CD4-positive, alpha-beta memory T cell (primary cell): ENCODE data around the gene SLC35E1. TPM values are rescaled to one million over a fixed set of nuclear protein-coding genes. Genes with fewer than 3 reads are reported as not detected.

Source experiments
- CTCF ChIA-PET: fragments of 350-600 bp; sonication (Branson Sonifier 250); formaldehyde crosslinking; loops from one replicate; lab custom pipeline; 2021; ENCODE audit warnings: inconsistent platforms; ENCODE audit not compliant: partially characterized antibody; lab: Charles Lee
- POLR2A ChIA-PET: fragments of 350-600 bp; sonication (Branson Sonifier 250); formaldehyde crosslinking; loops from one replicate; lab custom pipeline; 2021; ENCODE audit not compliant: partially characterized antibody; lab: Charles Lee
- DNase-seq, 5 donors: peaks; one replicate each; pipeline versions ENCODE4 v3.0.0 to v3.0.0-alpha.2; 2020 to 2022; ENCODE audit warnings: mixed read lengths in 1 of 5
- H3K27ac ChIP-seq: one replicate; pipeline ENCODE4 v1.7.0; 2013; ENCODE audit warnings: low read depth, low read length
- H3K27me3 ChIP-seq: 2 replicates; pipeline ENCODE4 v1.7.0; 2013; ENCODE audit warnings: mild to moderate bottlenecking, low read length, moderate library complexity; ENCODE audit not compliant: insufficient read depth
- H3K36me3 ChIP-seq: 2 replicates; pipeline ENCODE4 v1.7.0; 2013; ENCODE audit warnings: mild to moderate bottlenecking, low read length, moderate library complexity; ENCODE audit not compliant: insufficient read depth
- H3K4me1 ChIP-seq: 2 replicates; pipeline ENCODE4 v1.7.0; 2013; ENCODE audit warnings: mild to moderate bottlenecking, low read length, moderate library complexity; ENCODE audit not compliant: insufficient read depth
- H3K4me3 ChIP-seq, 2 donors: one replicate each; pipeline ENCODE4 v1.7.0; 2013; ENCODE audit warnings: low read length in 2 of 2, mild to moderate bottlenecking in 1 of 2
- H3K9me3 ChIP-seq, 2 donors: one replicate each; pipeline ENCODE4 v1.7.0; 2013; ENCODE audit warnings: low read length in 2 of 2, control low read depth in 1 of 2; ENCODE audit not compliant: control insufficient read depth in 1 of 2
- H3K27ac Mint-ChIP-seq, 7 donors: one replicate each; pipeline ENCODE4 v1.8.0; 2020 to 2021; ENCODE audit warnings: mixed read lengths in 7 of 7, mild to moderate bottlenecking in 6 of 7, inconsistent platforms in 3 of 7, moderate library complexity in 3 of 7
- H3K27me3 Mint-ChIP-seq, 2 donors: one replicate each; pipeline ENCODE4 v1.8.0; 2020 to 2021; ENCODE audit warnings: mixed read lengths in 2 of 2
- H3K36me3 Mint-ChIP-seq, 2 donors: one replicate each; pipeline ENCODE4 v1.8.0; 2020 to 2021; ENCODE audit warnings: mixed read lengths in 2 of 2, inconsistent platforms in 1 of 2, mild to moderate bottlenecking in 1 of 2
- H3K4me1 Mint-ChIP-seq, 4 donors: one replicate each; pipeline ENCODE4 v1.8.0; 2020 to 2021; ENCODE audit warnings: mixed read lengths in 4 of 4, mild to moderate bottlenecking in 1 of 4
- H3K4me3 Mint-ChIP-seq, 8 donors: one replicate each; pipeline ENCODE4 v1.8.0; 2020 to 2021; ENCODE audit warnings: mixed read lengths in 8 of 8, mild to moderate bottlenecking in 7 of 8, moderate library complexity in 6 of 8, inconsistent platforms in 3 of 8
- H3K9me3 Mint-ChIP-seq, 8 donors: one replicate each; pipeline ENCODE4 v1.8.0; 2020 to 2021; ENCODE audit warnings: mixed read lengths in 8 of 8, mild to moderate bottlenecking in 5 of 8, inconsistent platforms in 3 of 8, moderate library complexity in 1 of 8
- intact Hi-C: fragments of 100-400 bp; cut with micrococcal nuclease; formaldehyde crosslinking; loops from one replicate; pipeline ENCODE4 v1.15.1; 2023
- polyA plus RNA-seq, 2 donors: library from polyadenylated mRNA; unstranded; fragments of 300-500 nt; fragmentation: Illumina TruSeq; gene quantifications; one replicate each; pipeline ENCODE4 v1.2.3, GENCODE V29; 2021
- total RNA-seq, 2 experiments: library from RNA; stranded (reverse); gene quantifications; one replicate each; pipeline ENCODE4 v1.2.3, GENCODE V29; 2021

SLC35E1 gene
- total and polyA plus RNA-seq, 4 experiments from 2014 or later, result 15.3 to 38.8 (median 35.3) TPM

GRCh38 chr19:16576690-16577530, 4.7 kb upstream of the SLC35E1 start:
- H3K4me3 ChIP-seq, result no peak overlapping the region
- peaks cover 41% of the 10 kb centered on the region for H3K4me1 ChIP-seq
- H3K4me3 Mint-ChIP-seq, result no peak overlapping the region
- peaks cover 29% of the 10 kb centered on the region for H3K36me3 ChIP-seq
- CTCF ChIA-PET, result interaction anchor here (1.1 kb wide), 1 partner anchor 11 kb away, joined by 3 read pairs; no protein-coding TSS in a partner anchor
- H3K9me3 ChIP-seq, result no peaks in the 10 kb centered on the region
- H3K27me3 ChIP-seq, result no peaks in the 10 kb centered on the region
- intact Hi-C loops, result no loop called here
- no peak for DNase-seq
- peaks cover 34 to 63% (median 50%) of the 10 kb centered on the region in 4 donors for H3K4me1 Mint-ChIP-seq
- H3K27me3 Mint-ChIP-seq, result no peaks in the 10 kb centered on the region
- H3K27ac Mint-ChIP-seq, result peak overlapping the region in 2 of 7 donors; percentile 33 to 77
- H3K9me3 Mint-ChIP-seq, result peaks cover 0 to 3% (median 0%) of the 10 kb centered on the region in 8 donors
- peaks cover 22 to 52% of the 10 kb centered on the region in 2 donors for H3K36me3 Mint-ChIP-seq
- POLR2A ChIA-PET, result interaction anchor here (0.5 to 3.0 kb wide), 4 partner anchors 11 to 249 kb away, joined by 3 to 11 read pairs (median 4); partner anchors contain the start of gene MED26
- H3K27ac ChIP-seq, result no peak overlapping the region

GRCh38 chr19:16575861-16576689, 3.9 kb upstream of the SLC35E1 start:
- Mint-ChIP-seq H3K36me3 (peaks cover 22 to 52% of the 10 kb centered on the region in 2 donors), H3K27me3 (no peaks in the 10 kb centered on the region), H3K27ac (peak overlapping the region in 3 of 7 donors; percentile 33 to 98 (median 77)), H3K4me3 (no peak overlapping the region), H3K9me3 (peaks cover 0 to 3% (median 0%) of the 10 kb centered on the region in 8 donors), H3K4me1 (peaks cover 38 to 65% (median 53%) of the 10 kb centered on the region in 4 donors)
- intact Hi-C loops, result no loop called here
- ChIA-PET POLR2A (interaction anchor here (0.5 to 3.0 kb wide), 4 partner anchors 10 to 248 kb away, joined by 3 to 11 read pairs (median 3); no protein-coding TSS in a partner anchor), CTCF (no interaction called here)
- no peak overlapping the region for H3K27ac ChIP-seq
- peaks cover 25% of the 10 kb centered on the region for H3K36me3 ChIP-seq
- H3K4me3 ChIP-seq, result no peak overlapping the region
- H3K27me3 ChIP-seq, result no peaks in the 10 kb centered on the region
- DNase-seq, result no peak
- peaks cover 40% of the 10 kb centered on the region for H3K4me1 ChIP-seq
- H3K9me3 ChIP-seq, result no peaks in the 10 kb centered on the region

- ChIA-PET POLR2A (interaction anchor here (1.0 to 5.0 kb wide), 2 partner anchors 9 to 11 kb away, joined by 3 to 109 read pairs; no protein-coding TSS in a partner anchor), CTCF (no interaction called here)
- H3K27ac Mint-ChIP-seq, result peak overlapping the region in 6 of 7 donors; percentile 16 to 98 (median 42)
- no peaks in the 10 kb centered on the region for H3K9me3 ChIP-seq
- no peak for DNase-seq
- H3K27ac ChIP-seq, result no peak overlapping the region
- peaks cover 25% of the 10 kb centered on the region for H3K36me3 ChIP-seq
- peak overlapping the region in 3 of 8 donors; percentile 17 to 54 (median 25) for H3K4me3 Mint-ChIP-seq
- H3K27me3 ChIP-seq, result no peaks in the 10 kb centered on the region
- no peak overlapping the region for H3K4me3 ChIP-seq
- peaks cover 0 to 3% (median 0%) of the 10 kb centered on the region in 8 donors for H3K9me3 Mint-ChIP-seq
- peaks cover 37 to 70% (median 55%) of the 10 kb centered on the region in 4 donors for H3K4me1 Mint-ChIP-seq
- intact Hi-C loops, result no loop called here
- no peaks in the 10 kb centered on the region for H3K27me3 Mint-ChIP-seq
- peaks cover 22 to 52% of the 10 kb centered on the region in 2 donors for H3K36me3 Mint-ChIP-seq
- peaks cover 45% of the 10 kb centered on the region for H3K4me1 ChIP-seq
These were observed 3.1 kb upstream of the SLC35E1 start for GRCh38 chr19:16575282-16575681.

GRCh38 chr19:16573925-16574324, 1.7 kb upstream of the SLC35E1 start:
- peak overlapping the region; percentile 91 for H3K27ac ChIP-seq
- Mint-ChIP-seq H3K9me3 (no peaks in the 10 kb centered on the region), H3K27ac (peak overlapping the region; percentile 66 to 100 (median 99)), H3K36me3 (peaks cover 18 to 48% of the 10 kb centered on the region in 2 donors), H3K4me3 (peak overlapping the region; percentile 96 to 100 (median 99)), H3K27me3 (no peaks in the 10 kb centered on the region), H3K4me1 (peaks cover 34 to 69% (median 54%) of the 10 kb centered on the region in 4 donors)
- peaks cover 16% of the 10 kb centered on the region for H3K36me3 ChIP-seq
- peak overlapping the region; percentile 95 to 98 for H3K4me3 ChIP-seq
- no peaks in the 10 kb centered on the region for H3K9me3 ChIP-seq
- H3K4me1 ChIP-seq, result peaks cover 48% of the 10 kb centered on the region
- no peaks in the 10 kb centered on the region for H3K27me3 ChIP-seq
- ChIA-PET POLR2A (interaction anchor here (1.1 to 5.0 kb wide), 7 partner anchors 8 to 86 kb away, joined by 3 to 109 read pairs (median 5); partner anchors contain the start of genes MED26 and SMIM7), CTCF (interaction anchor here (0.7 to 2.1 kb wide), 3 partner anchors 10 to 19 kb away, joined by 3 to 8 read pairs (median 8); no protein-coding TSS in a partner anchor)
- no peak for DNase-seq
- intact Hi-C loops, result no loop called here

- peak overlapping the region; percentile 91 for H3K27ac ChIP-seq
- H3K9me3 Mint-ChIP-seq, result no peaks in the 10 kb centered on the region
- no peaks in the 10 kb centered on the region for H3K27me3 ChIP-seq
- peaks cover 48% of the 10 kb centered on the region for H3K4me1 ChIP-seq
- peak overlapping the region; percentile 96 to 100 (median 99) for H3K4me3 Mint-ChIP-seq
- H3K27ac Mint-ChIP-seq, result peak overlapping the region; percentile 98 to 100 (median 99)
- ChIA-PET POLR2A (interaction anchor here (1.0 to 5.0 kb wide), 10 partner anchors 13 to 87 kb away, joined by 3 to 109 read pairs (median 8); partner anchors contain the start of genes MED26, SMIM7 and TMEM38A), CTCF (interaction anchor here (0.7 to 2.1 kb wide), 3 partner anchors 11 to 20 kb away, joined by 3 to 8 read pairs (median 8); no protein-coding TSS in a partner anchor)
- peak overlapping the region; percentile 95 to 98 for H3K4me3 ChIP-seq
- H3K36me3 ChIP-seq, result peaks cover 12% of the 10 kb centered on the region
- peaks cover 33 to 71% (median 53%) of the 10 kb centered on the region in 4 donors for H3K4me1 Mint-ChIP-seq
- intact Hi-C loops, result no loop called here
- no peaks in the 10 kb centered on the region for H3K27me3 Mint-ChIP-seq
- no peak for DNase-seq
- H3K9me3 ChIP-seq, result no peaks in the 10 kb centered on the region
- peaks cover 14 to 44% of the 10 kb centered on the region in 2 donors for H3K36me3 Mint-ChIP-seq
These were observed 1.1 kb upstream of the SLC35E1 start for GRCh38 chr19:16573296-16573695.

- H3K4me3 ChIP-seq, result peak overlapping the region; percentile 65 to 79
- H3K4me3 Mint-ChIP-seq, result peak overlapping the region; percentile 76 to 88 (median 82)
- peak overlapping the region; percentile 76 for H3K27ac ChIP-seq
- no peaks in the 10 kb centered on the region for H3K9me3 Mint-ChIP-seq
- intact Hi-C loops, result loop anchor here (1.0 kb wide), 3 partner anchors 12 to 56 kb away; partner anchors contain the start of genes CHERP and MED26
- CTCF ChIA-PET, result interaction anchor here (1.7 kb wide), 1 partner anchor 16 kb away, joined by 9 read pairs; no protein-coding TSS in a partner anchor
- no peaks in the 10 kb centered on the region for H3K9me3 ChIP-seq
- no peaks in the 10 kb centered on the region for H3K27me3 ChIP-seq
- peak overlapping the region; percentile 84 to 98 (median 88) for H3K27ac Mint-ChIP-seq
- H3K27me3 Mint-ChIP-seq, result no peaks in the 10 kb centered on the region
- H3K4me1 Mint-ChIP-seq, result peaks cover 34 to 77% (median 58%) of the 10 kb centered on the region in 4 donors
- H3K36me3 ChIP-seq, result peaks cover 16% of the 10 kb centered on the region
- peak in 1 of 5 donors; percentile 68 for DNase-seq
- POLR2A ChIA-PET, result interaction anchor here (1.0 to 5.0 kb wide), 5 partner anchors 14 to 56 kb away, joined by 3 to 109 read pairs (median 5); partner anchors contain the start of gene MED26
- peaks cover 12 to 38% of the 10 kb centered on the region in 2 donors for H3K36me3 Mint-ChIP-seq
- peaks cover 61% of the 10 kb centered on the region for H3K4me1 ChIP-seq
These were observed 338 bp downstream of the SLC35E1 start for GRCh38 chr19:16571822-16572331.
